Measurements from ENCODE around the gene PPEF2. TPM values are rescaled to one million over a fixed set of nuclear protein-coding genes. Genes with fewer than 3 reads are reported as not detected.

PPEF2 gene
- polyA plus RNA-seq, 3 donors, result 0.25 TPM; not detected in 2

GRCh38 chr4:75924309-75924827 lies 22.1 kb upstream of the PPEF2 start:
- H2AFZ ChIP-seq (ENCODE audit: insufficient read depth, low read depth, low read length, poor library complexity, severe bottlenecking), result no peak overlapping the region
- H3K27me3 ChIP-seq (ENCODE audit: control insufficient read depth in 2 of 2, insufficient read depth in 2 of 2, low read length in 2 of 2), result no peaks in the 10 kb centered on the region
- no peaks in the 10 kb centered on the region for H3K9me3 ChIP-seq (replicated peaks in 1 of 2; ENCODE audit: control insufficient read depth in 1 of 2, insufficient read depth in 1 of 2, low read length in 2 of 2)
- Mint-ChIP-seq H3K27ac (peak overlapping the region in 2 of 7 donors; percentile 25 to 48), H3K9me3 (no peaks in the 10 kb centered on the region), H3K4me3 (no peak overlapping the region), H3K27me3 (ENCODE audit: low read depth in 3 of 3) (no peaks in the 10 kb centered on the region), H3K4me1 (peaks cover 15% of the 10 kb centered on the region), H3K36me3 (peaks cover 83 to 100% of the 10 kb centered on the region in 2 donors)
- intact Hi-C loops (cut with micrococcal nuclease), result no loop called here
- no peak for TF ChIP-seq CTCF (IDR thresholded peaks at IDR 0.05)
- no peak overlapping the region for H3K9ac ChIP-seq (ENCODE audit: insufficient read depth, low read length, poor library complexity, severe bottlenecking)
- no peak overlapping the region for H3K4me3 ChIP-seq (replicated peaks in 1 of 3; ENCODE audit: low read depth in 2 of 3, low read length in 3 of 3)
- H3K4me2 ChIP-seq (replicated peaks; ENCODE audit: extremely low read depth, low read length, poor library complexity, severe bottlenecking), result no peak overlapping the region
- no peaks in the 10 kb centered on the region for H3K4me1 ChIP-seq (ENCODE audit: control insufficient read depth in 1 of 2, insufficient read depth in 2 of 2, low read length in 2 of 2)
- DNase-seq, result no peak
- H3K79me2 ChIP-seq (ENCODE audit: insufficient read depth, low read length), result no peaks in the 10 kb centered on the region
- no CpG with 5 or more reads among the region's 5 CpGs for WGBS (ENCODE audit: insufficient coverage)
- peaks cover 92 to 98% of the 10 kb centered on the region in 2 donors for H3K36me3 ChIP-seq (replicated peaks in 1 of 2; ENCODE audit: control insufficient read depth in 1 of 2, insufficient read depth in 2 of 2, low read length in 2 of 2)
- peaks cover 50% of the 10 kb centered on the region for H4K20me1 ChIP-seq (ENCODE audit: insufficient read depth, low read length)
- H3K27ac ChIP-seq (ENCODE audit: low read depth in 1 of 2, low read length in 2 of 2), result no peak overlapping the region

GRCh38 chr4:75922588-75922987 lies 20.3 kb upstream of the PPEF2 start:
- no peak overlapping the region for H3K27ac ChIP-seq (ENCODE audit: low read depth in 1 of 2, low read length in 2 of 2)
- H2AFZ ChIP-seq (ENCODE audit: insufficient read depth, low read depth, low read length, poor library complexity, severe bottlenecking), result no peak overlapping the region
- H3K4me2 ChIP-seq (replicated peaks; ENCODE audit: extremely low read depth, low read length, poor library complexity, severe bottlenecking), result no peak overlapping the region
- no peak overlapping the region for H3K4me3 Mint-ChIP-seq
- no peaks in the 10 kb centered on the region for H3K27me3 ChIP-seq (ENCODE audit: control insufficient read depth in 2 of 2, insufficient read depth in 2 of 2, low read length in 2 of 2)
- H3K79me2 ChIP-seq (ENCODE audit: insufficient read depth, low read length), result no peaks in the 10 kb centered on the region
- peaks cover 37% of the 10 kb centered on the region for H4K20me1 ChIP-seq (ENCODE audit: insufficient read depth, low read length)
- H3K36me3 Mint-ChIP-seq, result peaks cover 85 to 100% of the 10 kb centered on the region in 2 donors
- peaks cover 92 to 99% of the 10 kb centered on the region in 2 donors for H3K36me3 ChIP-seq (replicated peaks in 1 of 2; ENCODE audit: control insufficient read depth in 1 of 2, insufficient read depth in 2 of 2, low read length in 2 of 2)
- no peaks in the 10 kb centered on the region for H3K9me3 ChIP-seq (replicated peaks in 1 of 2; ENCODE audit: control insufficient read depth in 1 of 2, insufficient read depth in 1 of 2, low read length in 2 of 2)
- no peaks in the 10 kb centered on the region for H3K4me1 ChIP-seq (ENCODE audit: control insufficient read depth in 1 of 2, insufficient read depth in 2 of 2, low read length in 2 of 2)
- no peak overlapping the region for H3K9ac ChIP-seq (ENCODE audit: insufficient read depth, low read length, poor library complexity, severe bottlenecking)
- H3K9me3 Mint-ChIP-seq, result no peaks in the 10 kb centered on the region
- H3K27me3 Mint-ChIP-seq (ENCODE audit: low read depth in 3 of 3), result no peaks in the 10 kb centered on the region
- no peak for TF ChIP-seq CTCF (IDR thresholded peaks at IDR 0.05)
- no peak overlapping the region for H3K4me3 ChIP-seq (replicated peaks in 1 of 3; ENCODE audit: low read depth in 2 of 3, low read length in 3 of 3)
- intact Hi-C loops (cut with micrococcal nuclease), result no loop called here
- DNase-seq, result no peak
- H3K27ac Mint-ChIP-seq, result peak overlapping the region in 2 of 7 donors; percentile 10 to 83
- no CpG with 5 or more reads among the region's 1 CpG for WGBS (ENCODE audit: insufficient coverage)
- H3K4me1 Mint-ChIP-seq, result peaks cover 10% of the 10 kb centered on the region
